ENCODE measurements around the gene GLB1L3.

GLB1L3 gene

GRCh38 chr11:134365011-134365925 lies 89.1 kb downstream of the GLB1L3 start:
- FAIRE-seq: no peak

DNA sequence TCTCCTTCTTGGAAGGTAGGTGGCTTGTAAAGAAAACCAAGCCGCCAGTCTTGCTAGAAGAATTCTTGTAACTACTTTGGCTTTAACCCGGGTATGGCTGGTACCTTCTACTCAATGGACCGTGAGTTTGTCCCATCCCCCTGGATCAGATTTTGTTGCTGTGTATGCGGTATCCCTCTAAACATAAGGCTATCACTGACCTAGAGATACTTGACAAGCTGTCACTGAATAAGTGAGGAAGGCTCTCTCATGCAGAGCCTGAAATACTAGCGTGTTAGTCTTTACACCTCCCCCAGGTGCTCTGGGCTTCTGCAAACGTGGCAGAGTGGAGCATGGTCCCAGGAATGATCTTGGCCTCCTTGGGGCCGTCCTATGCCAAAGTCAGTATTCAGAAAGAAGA lies 90.1 kb downstream of the GLB1L3 start:
- no peak for FAIRE-seq

GRCh38 chr11:134367781-134368180 lies 91.6 kb downstream of the GLB1L3 start:
- FAIRE-seq: no peak
